OCI-LY1 (cell line): Measurements from ENCODE around the gene TBC1D2B.

Experiments
- H2AFZ ChIP-seq: fragments of 200-600 bp; sonication (generic), shearing (Covaris generic); 2 replicates; pipeline ENCODE4 v1.6.0; 2014; ENCODE audit warnings: antibody characterized with exemption, mild to moderate bottlenecking, low read length
- H3F3A ChIP-seq: fragments of 200-600 bp; sonication (generic), shearing (Covaris generic); 2 replicates; pipeline ENCODE4 v1.6.0; 2014; ENCODE audit warnings: mild to moderate bottlenecking, antibody characterized with exemption, low read length, moderate library complexity; ENCODE audit not compliant: insufficient read depth
- H3K27ac ChIP-seq: fragments of 200-600 bp; sonication (generic); 2 replicates; pipeline ENCODE4 v1.5.1; 2014; ENCODE audit warnings: low read length, mixed run types, mild to moderate bottlenecking, low read depth; ENCODE audit not compliant: poor library complexity, severe bottlenecking
- H3K27me3 ChIP-seq: fragments of 200-600 bp; sonication (generic); 2 replicates; pipeline ENCODE4 v1.6.0; 2014; ENCODE audit warnings: antibody characterized with exemption, mild to moderate bottlenecking, low read length, moderate library complexity; ENCODE audit not compliant: insufficient read depth
- H3K36me3 ChIP-seq: fragments of 200-600 bp; sonication (generic); 2 replicates; pipeline ENCODE4 v1.6.1; 2014; ENCODE audit warnings: mild to moderate bottlenecking, antibody characterized with exemption, low read length, moderate library complexity, mixed read lengths; ENCODE audit not compliant: insufficient read depth
- H3K4me1 ChIP-seq: fragments of 200-600 bp; sonication (generic); 2 replicates; pipeline ENCODE4 v1.5.1; 2014; ENCODE audit warnings: mild to moderate bottlenecking, low read length, moderate library complexity; ENCODE audit not compliant: insufficient read depth, severe bottlenecking
- H3K4me2 ChIP-seq: fragments of 200-600 bp; sonication (generic), shearing (Covaris generic); 2 replicates; pipeline ENCODE4 v1.6.1; 2014; ENCODE audit warnings: low read length
- H3K4me3 ChIP-seq: fragments of 200-600 bp; sonication (generic); 2 replicates; pipeline ENCODE4 v1.5.1; 2014; ENCODE audit warnings: low read length, low read depth, mild to moderate bottlenecking, mixed read lengths; ENCODE audit not compliant: poor library complexity, severe bottlenecking
- H3K79me2 ChIP-seq: fragments of 200-600 bp; shearing (Covaris generic); 2 replicates; pipeline ENCODE4 v1.6.1; 2016; ENCODE audit warnings: mixed run types, low read length, mixed read lengths; ENCODE audit not compliant: insufficient read depth
- H3K9ac ChIP-seq: fragments of 200-600 bp; sonication (generic), shearing (Covaris generic); 2 replicates; pipeline ENCODE4 v1.6.1; 2014; ENCODE audit warnings: mild to moderate bottlenecking, low read length, mixed read lengths
- H3K9me2 ChIP-seq: fragments of 200-600 bp; sonication (generic), shearing (Covaris generic); 2 replicates; pipeline ENCODE4 v1.6.1; 2014; ENCODE audit warnings: low read depth, mild to moderate bottlenecking, low read length, mixed read lengths
- H3K9me3 ChIP-seq: fragments of 200-600 bp; shearing (Covaris generic); 2 replicates; pipeline ENCODE4 v1.6.1; 2014; ENCODE audit warnings: low read length, mixed read lengths
- H4K20me1 ChIP-seq: fragments of 200-600 bp; sonication (generic), shearing (Covaris generic); 2 replicates; pipeline ENCODE4 v1.6.0; 2016; ENCODE audit warnings: mild to moderate bottlenecking, low read length; ENCODE audit not compliant: insufficient read depth
- EZH2 ChIP-seq: fragments of 200-600 bp; sonication (generic), shearing (Covaris generic); IDR thresholded peaks from 2 replicates; pipeline ENCODE4 v1.8.0; 2017; ENCODE audit warnings: borderline replicate concordance, mixed run types, mild to moderate bottlenecking, antibody characterized with exemption, low read length, moderate library complexity, mixed read lengths
- TF ChIP-seq, protein P1 (sequence below): fragments of 200-600 bp; sonication (generic), shearing (Covaris generic); IDR thresholded peaks from 2 replicates; pipeline ENCODE4 v1.5.1; 2017; ENCODE audit warnings: mild to moderate bottlenecking, antibody characterized with exemption, low read length, moderate library complexity, mixed read lengths

TBC1D2B gene

DNA sequence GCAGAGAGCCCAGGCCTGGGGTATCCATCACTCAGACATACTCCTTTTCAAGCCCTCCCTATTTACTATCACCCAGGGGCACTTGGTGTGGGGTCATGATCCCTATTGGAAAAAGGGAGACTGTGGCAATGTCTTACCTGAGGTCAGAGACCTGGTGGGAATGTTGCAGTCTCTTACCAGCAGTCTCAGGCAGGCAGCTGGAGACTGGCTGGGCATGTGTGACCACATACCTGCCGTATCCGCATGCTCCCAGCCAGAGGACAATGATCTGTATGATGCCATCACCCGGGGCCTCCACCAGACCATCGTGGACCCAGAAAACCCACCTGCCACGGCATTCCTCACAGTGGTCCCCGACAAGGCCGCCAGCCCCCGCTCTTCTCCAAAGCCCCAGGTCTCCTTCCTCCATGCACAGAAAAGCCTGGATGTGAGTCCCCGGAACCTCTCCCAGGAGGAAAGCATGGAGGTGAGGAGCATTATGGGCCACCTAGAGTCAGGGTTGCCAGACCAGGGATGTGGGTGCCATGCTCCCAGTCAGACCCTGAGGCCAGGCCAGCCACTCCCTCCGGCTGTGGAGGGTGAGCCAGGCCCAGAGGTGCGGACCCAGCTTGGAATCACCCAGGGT, 20.7 kb upstream of the TBC1D2B start:
- Histone ChIP-seq H3K9me3 (no peaks in the 10 kb centered on the region), H3K27ac (no peak overlapping the region)

DNA sequence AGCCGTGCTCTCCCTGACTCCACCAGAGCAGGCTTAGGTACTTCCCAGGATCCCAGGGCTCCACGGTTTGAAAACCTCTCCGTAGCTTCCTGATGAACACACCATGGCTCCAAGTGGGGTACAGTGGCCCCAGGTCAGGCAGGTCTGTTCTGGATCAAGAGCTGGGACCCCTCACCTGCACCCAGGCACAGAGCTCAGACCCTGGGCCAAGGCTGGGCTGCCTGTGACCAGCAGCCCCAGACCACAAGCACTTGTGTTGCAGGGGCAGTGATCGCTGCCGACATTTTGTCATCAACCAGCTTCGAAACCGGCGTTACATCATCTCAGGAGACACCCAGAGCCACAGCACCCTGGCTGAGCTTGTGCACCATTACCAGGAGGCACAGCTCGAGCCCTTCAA, 20.2 kb upstream of the TBC1D2B start:
- H3K27ac ChIP-seq = no peak overlapping the region
- no peaks in the 10 kb centered on the region for H3K4me1 ChIP-seq
- no peaks in the 10 kb centered on the region for H3K9me2 ChIP-seq
- H3F3A ChIP-seq = no peaks in the 10 kb centered on the region
- H3K9me3 ChIP-seq = no peaks in the 10 kb centered on the region
- H2AFZ ChIP-seq = no peak overlapping the region
- no peak overlapping the region for H3K4me2 ChIP-seq
- no peak overlapping the region for H3K4me3 ChIP-seq
- peaks cover 3% of the 10 kb centered on the region; the same call in 1 of the 2 replicates for H3K27me3 ChIP-seq
- H3K36me3 ChIP-seq = no peaks in the 10 kb centered on the region
- no peaks in the 10 kb centered on the region for H4K20me1 ChIP-seq
- H3K79me2 ChIP-seq = no peaks in the 10 kb centered on the region
- no peak overlapping the region for H3K9ac ChIP-seq
- TF ChIP-seq, protein P1, sequence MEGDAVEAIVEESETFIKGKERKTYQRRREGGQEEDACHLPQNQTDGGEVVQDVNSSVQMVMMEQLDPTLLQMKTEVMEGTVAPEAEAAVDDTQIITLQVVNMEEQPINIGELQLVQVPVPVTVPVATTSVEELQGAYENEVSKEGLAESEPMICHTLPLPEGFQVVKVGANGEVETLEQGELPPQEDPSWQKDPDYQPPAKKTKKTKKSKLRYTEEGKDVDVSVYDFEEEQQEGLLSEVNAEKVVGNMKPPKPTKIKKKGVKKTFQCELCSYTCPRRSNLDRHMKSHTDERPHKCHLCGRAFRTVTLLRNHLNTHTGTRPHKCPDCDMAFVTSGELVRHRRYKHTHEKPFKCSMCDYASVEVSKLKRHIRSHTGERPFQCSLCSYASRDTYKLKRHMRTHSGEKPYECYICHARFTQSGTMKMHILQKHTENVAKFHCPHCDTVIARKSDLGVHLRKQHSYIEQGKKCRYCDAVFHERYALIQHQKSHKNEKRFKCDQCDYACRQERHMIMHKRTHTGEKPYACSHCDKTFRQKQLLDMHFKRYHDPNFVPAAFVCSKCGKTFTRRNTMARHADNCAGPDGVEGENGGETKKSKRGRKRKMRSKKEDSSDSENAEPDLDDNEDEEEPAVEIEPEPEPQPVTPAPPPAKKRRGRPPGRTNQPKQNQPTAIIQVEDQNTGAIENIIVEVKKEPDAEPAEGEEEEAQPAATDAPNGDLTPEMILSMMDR = no peak
- no peak for TF ChIP-seq EZH2

More for the DNA sequence above, 20.7 kb upstream of the TBC1D2B start:
- no peak for TF ChIP-seq EZH2
- TF ChIP-seq, protein P1 = no peak
- H3K9ac ChIP-seq = no peak overlapping the region
- no peaks in the 10 kb centered on the region for H3K4me1 ChIP-seq
- no peaks in the 10 kb centered on the region for H3K36me3 ChIP-seq
- H3K9me2 ChIP-seq = no peaks in the 10 kb centered on the region
- H3K4me2 ChIP-seq = no peak overlapping the region
- peaks cover 3% of the 10 kb centered on the region; the same call in 1 of the 2 replicates for H3K27me3 ChIP-seq
- H2AFZ ChIP-seq = no peak overlapping the region
- no peaks in the 10 kb centered on the region for H3K79me2 ChIP-seq
- H3K4me3 ChIP-seq = no peak overlapping the region
- no peaks in the 10 kb centered on the region for H4K20me1 ChIP-seq
- no peaks in the 10 kb centered on the region for H3F3A ChIP-seq

DNA sequence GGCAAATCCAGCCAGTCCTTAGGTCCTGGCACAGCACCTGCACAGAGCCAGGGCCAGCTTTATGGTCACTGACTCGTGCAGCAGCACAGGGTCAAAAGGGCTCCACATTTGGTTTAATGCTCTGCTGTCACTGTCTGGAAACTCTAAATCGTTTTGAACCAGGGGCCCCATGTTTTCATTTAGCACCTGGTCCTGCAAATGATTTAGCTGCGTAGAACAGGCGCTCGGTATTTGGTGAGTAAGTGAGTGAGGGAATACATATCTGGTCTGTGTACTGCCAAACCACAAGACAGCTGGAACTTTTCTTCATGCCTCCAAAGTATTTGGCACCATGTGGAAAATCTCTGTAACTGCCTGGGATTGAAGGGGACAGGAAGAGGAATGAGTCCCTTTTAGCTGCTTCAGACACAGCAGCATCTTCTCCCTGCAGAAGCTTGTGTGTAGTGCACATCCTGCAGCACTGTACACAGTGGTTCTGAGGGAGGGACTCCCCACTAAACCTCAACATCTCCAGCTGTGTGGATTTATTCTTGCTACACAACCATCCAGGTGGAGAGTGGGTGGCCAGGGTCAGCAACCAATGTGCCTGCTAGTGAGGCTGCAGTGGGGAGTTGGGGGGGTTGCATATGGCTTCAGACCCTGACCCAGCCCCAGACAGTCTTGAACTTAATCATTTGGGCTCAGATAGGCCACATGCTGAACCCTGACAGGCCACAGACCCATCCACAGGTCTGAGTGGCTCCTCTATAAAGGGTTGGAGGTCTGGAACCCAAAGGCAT, 15.9 kb upstream of the TBC1D2B start:
- Histone ChIP-seq H3K4me3 (no peak overlapping the region), H3K4me1 (no peaks in the 10 kb centered on the region), H3K9ac (no peak overlapping the region), H3K36me3 (no peaks in the 10 kb centered on the region), H3K27ac (no peak overlapping the region), H3K79me2 (no peaks in the 10 kb centered on the region), H4K20me1 (no peaks in the 10 kb centered on the region), H3K9me3 (no peaks in the 10 kb centered on the region), H3K27me3 (peaks cover 3% of the 10 kb centered on the region; the same call in 1 of the 2 replicates), H2AFZ (no peak overlapping the region), H3K4me2 (no peak overlapping the region), H3F3A (no peaks in the 10 kb centered on the region), H3K9me2 (no peaks in the 10 kb centered on the region)
- TF ChIP-seq EZH2 = no peak
- TF ChIP-seq, protein P1 = no peak
